Smooth muscle cell (in vitro differentiated cells): ENCODE data around the gene WSCD2. TPM values are rescaled to one million over a fixed set of nuclear protein-coding genes. Genes with fewer than 3 reads are reported as not detected.

ENCODE experiments used
- DNase-seq: peaks from one replicate; lab custom pipeline; 2025; ENCODE audit not compliant: unreplicated experiment; lab: John Stamatoyannopoulos, UW
- H2AFZ ChIP-seq: fragments of 200-600 bp; sonication (generic); 2 replicates; pipeline ENCODE4 v1.6.0; 2016; ENCODE audit warnings: antibody characterized with exemption, low read depth, mild to moderate bottlenecking
- H3F3A ChIP-seq: fragments of 200-600 bp; sonication (generic); 2 replicates; pipeline ENCODE4 v1.6.0; 2017; ENCODE audit warnings: antibody characterized with exemption, low read depth
- H3K27ac ChIP-seq: fragments of 200-600 bp; sonication (generic); 2 replicates; pipeline ENCODE4 v1.5.1; 2016; ENCODE audit warnings: low read depth, mild to moderate bottlenecking
- H3K27me3 ChIP-seq: fragments of 200-600 bp; sonication (generic); 2 replicates; pipeline ENCODE4 v1.6.1; 2016; ENCODE audit warnings: low read depth, mild to moderate bottlenecking
- H3K36me3 ChIP-seq: fragments of 200-600 bp; sonication (generic); 2 replicates; pipeline ENCODE4 v1.5.1; 2016; ENCODE audit warnings: low read depth
- H3K4me1 ChIP-seq: fragments of 200-600 bp; sonication (generic); 2 replicates; pipeline ENCODE4 v1.5.1; 2016; ENCODE audit warnings: low read depth
- H3K4me2 ChIP-seq: fragments of 200-600 bp; sonication (generic); 2 replicates; pipeline ENCODE4 v1.6.0; 2016; ENCODE audit warnings: mild to moderate bottlenecking
- H3K4me3 ChIP-seq: fragments of 200-600 bp; sonication (generic); 2 replicates; pipeline ENCODE4 v1.5.1; 2016; ENCODE audit warnings: mild to moderate bottlenecking
- H3K79me2 ChIP-seq: fragments of 200-600 bp; sonication (generic); 2 replicates; pipeline ENCODE4 v1.6.0; 2016; ENCODE audit warnings: low read depth, mild to moderate bottlenecking
- H3K9ac ChIP-seq: fragments of 200-600 bp; sonication (generic); 2 replicates; pipeline ENCODE4 v1.6.0; 2016; ENCODE audit warnings: low read depth
- H3K9me3 ChIP-seq: fragments of 200-600 bp; sonication (generic); replicated peaks from 2 replicates; pipeline ENCODE4 v1.5.1; 2016; ENCODE audit warnings: low read depth
- H4K20me1 ChIP-seq: fragments of 200-600 bp; sonication (generic); 2 replicates; pipeline ENCODE4 v1.6.0; 2016; ENCODE audit warnings: low read depth
- CTCF ChIP-seq: fragments of 200-600 bp; sonication (generic); IDR thresholded peaks from 2 replicates; pipeline ENCODE4 v1.5.1; 2017; ENCODE audit warnings: borderline replicate concordance, mild to moderate bottlenecking, antibody characterized with exemption; ENCODE audit not compliant: insufficient read depth, poor library complexity, severe bottlenecking
- WGBS: methylation state at CpG from one replicate; pipeline ENCODE4 v1.1.7; 2016; ENCODE audit warnings: low lambda C conversion rate; 5-methylcytosine and 5-hydroxymethylcytosine counted together
- polyA plus RNA-seq: library from polyadenylated mRNA; unstranded; fragments of >200 nt; fragmentation: Nextera tagmentation; extraction: Ambion mirVana; gene quantifications from 2 replicates; pipeline ENCODE4 v1.2.1, GENCODE V29; 2016
- total RNA-seq: library from RNA; depleted of rRNA; stranded (reverse); fragments of >200 nt; gene quantifications from 2 replicates; pipeline ENCODE4 v1.2.3, GENCODE V29; 2014

Gene WSCD2
- total and polyA plus RNA-seq, 2 experiments from 2014 or later = 0.13 TPM

DNA sequence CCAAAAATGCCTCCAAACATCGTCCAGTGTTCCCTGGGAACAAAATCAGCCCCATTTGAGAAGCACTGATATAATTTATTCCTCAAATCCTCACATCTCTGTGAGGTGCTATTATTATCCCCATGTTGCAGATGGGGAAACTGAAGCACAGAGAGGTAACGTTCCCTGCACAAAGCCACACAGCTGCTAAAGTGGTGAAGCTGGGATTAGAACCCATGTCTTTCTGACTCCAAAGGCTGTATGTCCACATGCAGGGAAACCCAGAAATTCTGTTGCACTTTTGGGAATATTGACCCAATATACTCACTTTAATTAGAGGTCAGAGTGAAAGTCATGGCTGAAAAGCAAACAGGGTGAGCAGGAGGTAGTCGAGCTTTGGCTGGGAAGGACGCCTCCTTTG is 19.1 kb upstream of the WSCD2 start:
- H3K4me3 ChIP-seq = no peak overlapping the region
- H3K9me3 ChIP-seq = no peaks in the 10 kb centered on the region
- DNase-seq = no peak
- no peaks in the 10 kb centered on the region for H3K27me3 ChIP-seq
- no peaks in the 10 kb centered on the region for H3F3A ChIP-seq
- no peak overlapping the region for H3K4me2 ChIP-seq
- no peaks in the 10 kb centered on the region for H3K36me3 ChIP-seq
- no peaks in the 10 kb centered on the region for H3K79me2 ChIP-seq
- 78% methylated on average over 4 of the region's 4 CpGs for WGBS
- H3K27ac ChIP-seq = no peak overlapping the region
- H3K4me1 ChIP-seq = peaks cover 11% of the 10 kb centered on the region
- H2AFZ ChIP-seq = no peak overlapping the region
- no peaks in the 10 kb centered on the region for H4K20me1 ChIP-seq
- H3K9ac ChIP-seq = no peak overlapping the region
- no peak for TF ChIP-seq CTCF

DNA sequence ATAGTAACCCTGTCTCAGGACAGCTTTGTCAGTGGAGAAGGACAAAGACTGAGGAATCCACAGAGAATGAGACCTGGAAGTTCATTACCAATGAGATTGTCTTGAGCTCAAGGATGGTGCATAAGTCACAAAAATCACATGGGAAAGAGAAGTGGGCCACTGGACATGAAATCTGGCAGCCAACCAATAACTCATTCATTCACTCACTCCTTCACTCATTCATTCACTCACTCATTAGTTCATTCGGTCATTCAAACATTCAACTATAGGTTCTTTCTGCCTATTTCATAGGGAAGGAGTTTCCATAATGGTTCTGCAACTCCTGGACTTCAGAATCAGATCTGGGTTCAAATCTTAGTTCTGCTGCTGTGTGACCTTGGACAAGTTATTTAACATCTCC is 18.2 kb upstream of the WSCD2 start:
- Histone ChIP-seq H3K79me2 (no peaks in the 10 kb centered on the region), H3F3A (no peaks in the 10 kb centered on the region), H3K27ac (no peak overlapping the region), H3K9ac (no peak overlapping the region), H3K36me3 (no peaks in the 10 kb centered on the region), H3K4me1 (peaks cover 11% of the 10 kb centered on the region), H3K9me3 (no peaks in the 10 kb centered on the region), H3K4me3 (no peak overlapping the region), H3K27me3 (no peaks in the 10 kb centered on the region), H3K4me2 (no peak overlapping the region), H4K20me1 (no peaks in the 10 kb centered on the region), H2AFZ (no peak overlapping the region)
- no peak for DNase-seq
- no peak for TF ChIP-seq CTCF
- 100% methylated on average over 1 of the region's 1 CpG for WGBS

- DNase-seq = no peak
- Histone ChIP-seq H4K20me1 (no peaks in the 10 kb centered on the region), H3K27me3 (no peaks in the 10 kb centered on the region), H3K27ac (no peak overlapping the region), H3K9ac (no peak overlapping the region), H3K4me2 (no peak overlapping the region), H3K9me3 (no peaks in the 10 kb centered on the region), H3K4me1 (peaks cover 11% of the 10 kb centered on the region), H3F3A (no peaks in the 10 kb centered on the region), H3K79me2 (no peaks in the 10 kb centered on the region), H3K36me3 (no peaks in the 10 kb centered on the region), H3K4me3 (no peak overlapping the region), H2AFZ (peak overlapping the region; percentile 24)
- WGBS = 59% methylated on average over 11 of the region's 11 CpGs
- no peak for TF ChIP-seq CTCF
Measured at GRCh38 chr12:108112832-108113556, 16.1 kb upstream of the WSCD2 start.
